Lung (tissue), 12 donors: ENCODE data around the gene ATP11B. TPM values are rescaled to one million over a fixed set of nuclear protein-coding genes. Genes with fewer than 3 reads are reported as not detected.

Experiments used
- ATAC-seq: fragments of 200-7000 bp; cut with Tn5 transposase; one replicate; pipeline ENCODE4 v1.9.1; 2020; ENCODE audit warnings: moderate number of reproducible peaks; ENCODE audit not compliant: insufficient read depth, low FRiP score
- DNase-seq, 3 donors: peaks; one replicate each; pipeline ENCODE4 v3.0.0-alpha.2; 2013 to 2017
- H3K27ac ChIP-seq, 2 donors: one replicate each; pipeline ENCODE4 v1.5.1; 2013; ENCODE audit warnings: mild to moderate bottlenecking in 2 of 2, moderate library complexity in 2 of 2, control low read depth in 1 of 2, inconsistent platforms in 1 of 2, low read depth in 1 of 2, low read length in 1 of 2
- H3K27me3 ChIP-seq, 3 donors: one replicate each; pipeline ENCODE4 v1.5.1; 2013; ENCODE audit warnings: low read length in 2 of 3; ENCODE audit not compliant: control insufficient read depth in 3 of 3, insufficient read depth in 3 of 3
- H3K36me3 ChIP-seq, 4 donors: one replicate each; pipeline ENCODE4 v1.5.1; 2013; ENCODE audit warnings: low read length in 4 of 4, mild to moderate bottlenecking in 1 of 4, moderate library complexity in 1 of 4; ENCODE audit not compliant: control insufficient read depth in 4 of 4, insufficient read depth in 4 of 4
- H3K4me1 ChIP-seq, 5 donors: one replicate each; pipeline ENCODE4 v1.5.1; 2013; ENCODE audit warnings: low read length in 5 of 5, mild to moderate bottlenecking in 2 of 5, moderate library complexity in 1 of 5; ENCODE audit not compliant: control insufficient read depth in 5 of 5, insufficient read depth in 5 of 5
- H3K4me3 ChIP-seq: one replicate; pipeline ENCODE4 v1.5.1; 2013; ENCODE audit warnings: mild to moderate bottlenecking, control low read depth, moderate library complexity
- H3K9ac ChIP-seq, 2 donors: one replicate each; pipeline ENCODE4 v1.5.1; 2013; ENCODE audit warnings: low read length in 2 of 2, control low read depth in 1 of 2; ENCODE audit not compliant: insufficient read depth in 1 of 2
- H3K9me3 ChIP-seq, 4 donors: one replicate each; pipeline ENCODE4 v1.5.1; 2013; ENCODE audit warnings: low read length in 3 of 4, mild to moderate bottlenecking in 1 of 4, moderate library complexity in 1 of 4; ENCODE audit not compliant: control insufficient read depth in 4 of 4, insufficient read depth in 3 of 4
- WGBS, 2 donors: extraction: QIAGEN DNeasy Blood & Tissue Kit; methylation state at CpG; one replicate each; pipeline ENCODE4 v1.1.7; 2013; 5-methylcytosine and 5-hydroxymethylcytosine counted together
- polyA plus RNA-seq, 2 donors: library from polyadenylated mRNA; stranded (reverse); fragments of 200-250 nt; gene quantifications; one replicate each; pipeline ENCODE4 v1.2.1, GENCODE V29; 2013
- total RNA-seq, 2 donors: library from RNA; depleted of rRNA in 1 of 2; stranded (reverse); fragments of >200 nt in 1 of 2; gene quantifications; one replicate each; pipeline ENCODE4 v1.2.1, GENCODE V29; 2014 to 2021
- TF ChIP-seq, protein P1 (sequence below): IDR thresholded peaks from 2 replicates; pipeline ENCODE4 v1.5.1; 2012; ENCODE audit warnings: mild to moderate bottlenecking; ENCODE audit errors: control extremely low read depth, extremely low read depth
- donor health status: control.
- donor health status: control.
- donor health status: Bipolar disorder and iron deficiency.
- donor health status: healthy.
- donor health status: DM: yes; HTN: yes; CAD: no.

The ATP11B gene
- total and polyA plus RNA-seq, 4 donors: 8.3 to 111 (median 39.7) TPM

DNA sequence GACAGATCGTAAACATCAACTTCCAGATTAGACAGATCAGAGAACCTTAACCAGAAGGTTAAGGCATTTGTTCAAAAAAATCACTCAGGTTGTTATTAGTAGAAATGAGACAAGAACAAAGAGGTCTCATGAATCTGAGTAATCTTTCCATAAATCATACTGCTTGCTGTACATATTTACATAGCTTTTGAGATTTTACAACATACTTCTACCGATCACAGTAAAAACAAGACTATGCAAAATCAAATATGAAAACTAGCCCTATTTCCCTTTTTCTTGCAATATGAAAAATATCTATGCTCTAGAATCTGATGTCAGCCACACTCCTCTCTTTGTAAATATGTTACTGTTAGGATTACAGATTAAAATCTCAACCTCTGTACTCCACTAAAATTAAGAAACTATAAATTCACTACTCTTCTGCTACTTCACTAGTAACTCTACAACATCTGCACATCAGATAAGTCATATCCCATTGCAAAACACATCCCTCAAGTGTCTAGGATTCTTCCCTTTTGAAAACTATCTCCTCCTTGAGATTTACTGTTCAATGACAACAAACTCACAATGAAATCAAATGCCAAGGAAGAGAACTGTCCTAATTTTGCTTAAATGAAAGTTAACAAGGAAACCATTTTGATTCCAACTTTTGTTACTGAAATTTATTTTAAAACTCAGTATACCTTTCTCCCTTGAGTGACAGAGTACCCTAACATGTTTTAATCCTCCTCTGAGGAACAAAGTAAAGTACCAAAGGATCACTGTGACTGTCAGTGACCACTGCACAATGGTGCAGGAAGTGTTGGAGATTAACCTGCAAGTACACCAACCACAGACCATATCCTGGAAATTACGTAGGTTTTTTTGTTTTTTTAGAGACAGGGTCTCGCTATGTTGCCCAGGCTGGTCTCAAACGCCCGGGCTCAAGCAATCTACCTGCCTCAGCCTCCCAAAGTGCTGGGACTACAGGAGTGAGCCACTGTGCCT, 174.2 kb downstream of the ATP11B start:
- ATAC-seq (no peak), DNase-seq (no peak)
- H3K9me3 ChIP-seq: no peaks in the 10 kb centered on the region

DNA sequence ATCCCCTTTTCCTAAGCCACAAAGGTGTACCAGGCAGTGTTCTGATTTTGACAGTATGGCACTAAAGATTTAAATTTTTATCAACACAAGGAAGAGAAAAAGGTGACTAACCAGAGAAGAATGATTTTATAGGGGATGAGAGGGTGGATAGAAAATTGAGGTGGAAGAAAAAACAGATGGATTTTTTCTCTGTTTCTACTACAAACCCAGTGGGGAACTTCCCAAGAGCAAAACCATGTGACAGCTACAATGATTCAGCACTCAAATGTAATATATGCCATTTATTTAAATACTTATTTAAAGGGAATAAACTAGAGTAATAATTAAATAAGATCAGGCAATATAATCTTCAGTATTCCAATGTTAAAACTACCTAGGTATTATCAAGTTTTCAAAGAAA, 176.0 kb downstream of the ATP11B start:
- Histone ChIP-seq H3K9me3 (no peaks in the 10 kb centered on the region), H3K9ac (no peak overlapping the region), H3K27me3 (no peaks in the 10 kb centered on the region), H3K36me3 (no peaks in the 10 kb centered on the region), H3K27ac (no peak overlapping the region), H3K4me1 (peaks cover 0 to 5% (median 0%) of the 10 kb centered on the region in 5 donors), H3K4me3 (no peak overlapping the region)
- TF ChIP-seq, protein P1, sequence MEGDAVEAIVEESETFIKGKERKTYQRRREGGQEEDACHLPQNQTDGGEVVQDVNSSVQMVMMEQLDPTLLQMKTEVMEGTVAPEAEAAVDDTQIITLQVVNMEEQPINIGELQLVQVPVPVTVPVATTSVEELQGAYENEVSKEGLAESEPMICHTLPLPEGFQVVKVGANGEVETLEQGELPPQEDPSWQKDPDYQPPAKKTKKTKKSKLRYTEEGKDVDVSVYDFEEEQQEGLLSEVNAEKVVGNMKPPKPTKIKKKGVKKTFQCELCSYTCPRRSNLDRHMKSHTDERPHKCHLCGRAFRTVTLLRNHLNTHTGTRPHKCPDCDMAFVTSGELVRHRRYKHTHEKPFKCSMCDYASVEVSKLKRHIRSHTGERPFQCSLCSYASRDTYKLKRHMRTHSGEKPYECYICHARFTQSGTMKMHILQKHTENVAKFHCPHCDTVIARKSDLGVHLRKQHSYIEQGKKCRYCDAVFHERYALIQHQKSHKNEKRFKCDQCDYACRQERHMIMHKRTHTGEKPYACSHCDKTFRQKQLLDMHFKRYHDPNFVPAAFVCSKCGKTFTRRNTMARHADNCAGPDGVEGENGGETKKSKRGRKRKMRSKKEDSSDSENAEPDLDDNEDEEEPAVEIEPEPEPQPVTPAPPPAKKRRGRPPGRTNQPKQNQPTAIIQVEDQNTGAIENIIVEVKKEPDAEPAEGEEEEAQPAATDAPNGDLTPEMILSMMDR: no peak
- no peak for DNase-seq
- ATAC-seq: no peak

More for the DNA sequence above, 174.2 kb downstream of the ATP11B start:
- H3K27me3 ChIP-seq: no peaks in the 10 kb centered on the region
- WGBS, 2 donors: 56 to 65% methylated on average over 6 of the region's 6 CpGs
- H3K36me3 ChIP-seq: peaks cover 0 to 6% (median under 1%) of the 10 kb centered on the region in 4 donors
- TF ChIP-seq, protein P1: no peak
- H3K4me1 ChIP-seq: peaks cover 0 to 5% (median 0%) of the 10 kb centered on the region in 5 donors
- no peak overlapping the region for H3K9ac ChIP-seq
- no peak overlapping the region for H3K4me3 ChIP-seq
- no peak overlapping the region for H3K27ac ChIP-seq

DNA sequence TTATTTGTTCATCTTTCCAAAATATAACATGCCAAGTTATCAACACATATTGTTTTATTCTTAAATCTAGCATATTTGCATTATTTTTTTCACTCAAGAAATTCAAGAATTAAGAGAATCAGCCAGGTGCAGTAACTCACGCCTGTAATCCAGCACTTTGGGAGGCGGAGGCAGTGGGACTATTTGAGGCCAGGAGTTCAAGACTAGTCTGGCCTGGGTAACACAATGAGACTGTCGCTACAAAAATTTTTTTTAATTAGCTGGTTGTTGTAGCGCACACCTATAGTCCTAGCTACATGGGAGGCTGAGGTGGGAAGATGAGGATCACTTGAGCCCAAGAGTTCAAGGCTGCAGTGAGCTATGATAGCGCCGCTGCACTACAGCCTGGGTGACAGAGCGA, 176.5 kb downstream of the ATP11B start:
- Histone ChIP-seq H3K9ac (no peak overlapping the region), H3K36me3 (no peaks in the 10 kb centered on the region), H3K4me1 (peaks cover 0 to 5% (median 0%) of the 10 kb centered on the region in 5 donors), H3K4me3 (no peak overlapping the region), H3K9me3 (no peaks in the 10 kb centered on the region), H3K27me3 (no peaks in the 10 kb centered on the region), H3K27ac (no peak overlapping the region)
- DNase-seq (no peak), ATAC-seq (no peak)
- TF ChIP-seq, protein P1: no peak
- WGBS, 2 donors: 90 to 98% methylated on average over 7 of the region's 7 CpGs
